Lung (tissue), 12 donors: ENCODE measurements around the gene ZNF532. TPM values are rescaled to one million over a fixed set of nuclear protein-coding genes. Genes with fewer than 3 reads are reported as not detected.

Experiments
- ATAC-seq: fragments of 200-7000 bp; cut with Tn5 transposase; one replicate; pipeline ENCODE4 v1.9.1; 2020; ENCODE audit warnings: moderate number of reproducible peaks; ENCODE audit not compliant: insufficient read depth, low FRiP score
- DNase-seq, 3 donors: peaks; one replicate each; pipeline ENCODE4 v3.0.0-alpha.2; 2013 to 2017
- H3K27ac ChIP-seq, 2 donors: one replicate each; pipeline ENCODE4 v1.5.1; 2013; ENCODE audit warnings: mild to moderate bottlenecking in 2 of 2, moderate library complexity in 2 of 2, control low read depth in 1 of 2, inconsistent platforms in 1 of 2, low read depth in 1 of 2, low read length in 1 of 2
- H3K27me3 ChIP-seq, 3 donors: one replicate each; pipeline ENCODE4 v1.5.1; 2013; ENCODE audit warnings: low read length in 2 of 3; ENCODE audit not compliant: control insufficient read depth in 3 of 3, insufficient read depth in 3 of 3
- H3K36me3 ChIP-seq, 4 donors: one replicate each; pipeline ENCODE4 v1.5.1; 2013; ENCODE audit warnings: low read length in 4 of 4, mild to moderate bottlenecking in 1 of 4, moderate library complexity in 1 of 4; ENCODE audit not compliant: control insufficient read depth in 4 of 4, insufficient read depth in 4 of 4
- H3K4me1 ChIP-seq, 5 donors: one replicate each; pipeline ENCODE4 v1.5.1; 2013; ENCODE audit warnings: low read length in 5 of 5, mild to moderate bottlenecking in 2 of 5, moderate library complexity in 1 of 5; ENCODE audit not compliant: control insufficient read depth in 5 of 5, insufficient read depth in 5 of 5
- H3K4me3 ChIP-seq: one replicate; pipeline ENCODE4 v1.5.1; 2013; ENCODE audit warnings: mild to moderate bottlenecking, control low read depth, moderate library complexity
- H3K9ac ChIP-seq, 2 donors: one replicate each; pipeline ENCODE4 v1.5.1; 2013; ENCODE audit warnings: low read length in 2 of 2, control low read depth in 1 of 2; ENCODE audit not compliant: insufficient read depth in 1 of 2
- H3K9me3 ChIP-seq, 4 donors: one replicate each; pipeline ENCODE4 v1.5.1; 2013; ENCODE audit warnings: low read length in 3 of 4, mild to moderate bottlenecking in 1 of 4, moderate library complexity in 1 of 4; ENCODE audit not compliant: control insufficient read depth in 4 of 4, insufficient read depth in 3 of 4
- WGBS, 2 donors: extraction: QIAGEN DNeasy Blood & Tissue Kit; methylation state at CpG; one replicate each; pipeline ENCODE4 v1.1.7; 2013; 5-methylcytosine and 5-hydroxymethylcytosine counted together
- polyA plus RNA-seq, 2 donors: library from polyadenylated mRNA; stranded (reverse); fragments of 200-250 nt; gene quantifications; one replicate each; pipeline ENCODE4 v1.2.1, GENCODE V29; 2013
- total RNA-seq, 2 donors: library from RNA; depleted of rRNA in 1 of 2; stranded (reverse); fragments of >200 nt in 1 of 2; gene quantifications; one replicate each; pipeline ENCODE4 v1.2.1, GENCODE V29; 2014 to 2021
- TF ChIP-seq, protein P1 (sequence below): IDR thresholded peaks from 2 replicates; pipeline ENCODE4 v1.5.1; 2012; ENCODE audit warnings: mild to moderate bottlenecking; ENCODE audit errors: control extremely low read depth, extremely low read depth
- donor health status: control.
- donor health status: control.
- donor health status: Bipolar disorder and iron deficiency.
- donor health status: healthy.
- donor health status: DM: yes; HTN: yes; CAD: no.

ZNF532 gene
- total and polyA plus RNA-seq, 4 donors = 12.3 to 128 (median 38.6) TPM

DNA sequence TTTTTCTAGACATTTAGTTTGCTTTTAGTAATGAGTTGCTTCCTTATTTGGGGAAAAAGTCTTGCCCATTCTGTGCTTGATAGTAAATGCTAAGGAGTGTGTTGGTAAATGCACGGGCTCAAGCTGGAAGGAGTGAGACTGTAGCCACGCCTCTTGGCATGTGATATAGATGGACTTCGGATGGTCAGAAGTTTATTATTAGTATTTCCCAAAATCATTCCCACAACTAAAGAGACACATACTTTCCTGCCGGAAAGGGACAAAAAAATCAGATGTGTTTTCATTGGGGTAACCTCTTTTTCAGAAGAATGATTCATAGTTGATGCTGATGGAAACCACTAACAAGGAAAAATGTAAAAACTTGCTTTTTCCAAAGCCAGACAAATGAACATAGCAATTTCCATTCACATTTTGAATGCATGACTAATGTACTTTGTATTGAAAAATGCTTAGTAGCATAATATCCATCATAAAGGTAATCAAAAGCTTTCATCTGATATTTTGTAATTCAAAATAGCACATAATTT, 133.2 kb downstream of the ZNF532 start:
- DNase-seq (peak; percentile 66 to 90 (median 87)), ATAC-seq (peak; percentile 28)
- no peaks in the 10 kb centered on the region for H3K36me3 ChIP-seq
- no peak overlapping the region for H3K4me3 ChIP-seq
- WGBS, 2 donors = 67 to 81% methylated on average over 4 of the region's 4 CpGs
- peak overlapping the region in 1 of 2 donors; percentile 11 for H3K9ac ChIP-seq
- peaks cover 0 to 26% (median 8%) of the 10 kb centered on the region in 5 donors for H3K4me1 ChIP-seq
- peak overlapping the region in 1 of 2 donors; percentile 80 for H3K27ac ChIP-seq
- H3K27me3 ChIP-seq = no peaks in the 10 kb centered on the region
- TF ChIP-seq, protein P1, sequence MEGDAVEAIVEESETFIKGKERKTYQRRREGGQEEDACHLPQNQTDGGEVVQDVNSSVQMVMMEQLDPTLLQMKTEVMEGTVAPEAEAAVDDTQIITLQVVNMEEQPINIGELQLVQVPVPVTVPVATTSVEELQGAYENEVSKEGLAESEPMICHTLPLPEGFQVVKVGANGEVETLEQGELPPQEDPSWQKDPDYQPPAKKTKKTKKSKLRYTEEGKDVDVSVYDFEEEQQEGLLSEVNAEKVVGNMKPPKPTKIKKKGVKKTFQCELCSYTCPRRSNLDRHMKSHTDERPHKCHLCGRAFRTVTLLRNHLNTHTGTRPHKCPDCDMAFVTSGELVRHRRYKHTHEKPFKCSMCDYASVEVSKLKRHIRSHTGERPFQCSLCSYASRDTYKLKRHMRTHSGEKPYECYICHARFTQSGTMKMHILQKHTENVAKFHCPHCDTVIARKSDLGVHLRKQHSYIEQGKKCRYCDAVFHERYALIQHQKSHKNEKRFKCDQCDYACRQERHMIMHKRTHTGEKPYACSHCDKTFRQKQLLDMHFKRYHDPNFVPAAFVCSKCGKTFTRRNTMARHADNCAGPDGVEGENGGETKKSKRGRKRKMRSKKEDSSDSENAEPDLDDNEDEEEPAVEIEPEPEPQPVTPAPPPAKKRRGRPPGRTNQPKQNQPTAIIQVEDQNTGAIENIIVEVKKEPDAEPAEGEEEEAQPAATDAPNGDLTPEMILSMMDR = no peak
- no peaks in the 10 kb centered on the region for H3K9me3 ChIP-seq

DNA sequence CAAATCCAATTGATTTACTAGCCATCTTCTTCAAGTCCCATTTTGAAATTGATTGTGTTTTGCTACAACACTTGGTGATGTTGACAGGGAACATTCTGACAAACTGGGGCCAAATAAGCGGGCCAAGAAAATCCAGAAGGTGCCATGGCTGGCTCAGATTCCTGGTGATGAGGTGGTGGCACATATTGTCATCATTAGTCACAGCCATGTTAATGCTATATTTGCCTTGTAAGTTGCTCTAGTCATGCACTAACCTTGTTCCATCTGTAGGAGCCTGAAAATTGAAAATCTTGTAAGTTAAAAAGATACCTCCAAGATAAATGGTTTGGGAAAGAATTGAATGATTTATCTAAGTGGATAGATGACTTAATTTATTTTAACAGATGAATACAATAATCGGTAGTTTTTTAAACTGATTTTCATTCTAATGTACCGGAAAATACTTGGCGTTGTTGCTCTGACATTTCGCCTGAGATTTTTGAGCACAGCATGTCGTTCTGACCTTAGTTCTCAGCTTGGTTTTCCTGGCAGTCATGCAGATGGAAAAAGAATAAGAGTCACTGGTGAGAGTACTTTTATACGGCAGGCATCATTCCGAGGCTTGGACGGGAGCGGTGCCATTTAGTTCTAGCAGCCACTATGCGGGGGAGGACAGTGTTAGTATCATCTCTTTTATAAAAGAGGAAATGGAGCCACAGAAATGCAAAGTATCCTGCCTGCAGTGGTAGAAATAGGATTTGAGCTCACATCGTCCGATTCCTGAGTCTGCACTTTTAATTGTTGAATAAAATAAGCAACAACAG, 133.9 kb downstream of the ZNF532 start:
- Histone ChIP-seq H3K9ac (peak overlapping the region in 1 of 2 donors; percentile 11), H3K4me1 (peaks cover 0 to 22% (median 8%) of the 10 kb centered on the region in 5 donors), H3K36me3 (no peaks in the 10 kb centered on the region), H3K9me3 (no peaks in the 10 kb centered on the region), H3K27ac (peak overlapping the region; percentile 59 to 80), H3K27me3 (no peaks in the 10 kb centered on the region), H3K4me3 (no peak overlapping the region)
- peak; percentile 48 for ATAC-seq
- peak; percentile 44 to 72 (median 72) for DNase-seq
- WGBS, 2 donors = 76 to 84% methylated on average over 13 of the region's 13 CpGs
- TF ChIP-seq, protein P1 = no peak

DNA sequence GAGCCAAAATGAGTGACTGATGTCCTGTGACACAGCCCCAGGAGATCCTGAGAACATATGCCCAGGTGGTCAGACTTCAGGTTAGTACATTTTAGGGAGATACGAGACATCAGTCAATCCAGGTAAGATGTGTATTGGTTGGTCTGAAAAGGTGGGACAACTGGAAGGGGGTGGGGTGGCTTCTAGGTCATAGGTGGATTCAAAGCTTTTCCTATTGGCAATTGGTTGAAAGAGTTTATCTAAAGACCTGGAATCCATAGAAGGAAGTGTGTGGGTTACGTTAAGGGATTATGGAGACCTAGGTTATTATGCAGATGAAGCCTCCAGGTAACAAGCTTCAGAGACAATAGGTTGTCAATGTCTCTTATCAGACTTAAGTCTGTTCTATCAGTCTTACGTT, 136.5 kb downstream of the ZNF532 start:
- Histone ChIP-seq H3K27me3 (no peaks in the 10 kb centered on the region), H3K4me1 (peaks cover 0 to 23% (median 5%) of the 10 kb centered on the region in 5 donors), H3K27ac (no peak overlapping the region), H3K36me3 (no peaks in the 10 kb centered on the region), H3K9ac (no peak overlapping the region), H3K9me3 (peaks cover 0 to under 1% (median 0%) of the 10 kb centered on the region in 4 donors), H3K4me3 (no peak overlapping the region)
- WGBS, 2 donors = 92% methylated on average over 3 of the region's 3 CpGs
- TF ChIP-seq, protein P1 = no peak
- no peak for DNase-seq
- no peak for ATAC-seq
